IMR-90 (cell line): ENCODE results near the gene MIPEP. TPM values are rescaled to one million over a fixed set of nuclear protein-coding genes. Genes with fewer than 3 reads are reported as not detected.

Source experiments
- ATAC-seq: fragments of 200-7000 bp; cut with Tn5 transposase; 2 replicates; pipeline ENCODE4 v1.9.1; 2020; ENCODE audit warnings: low read depth, mild to moderate bottlenecking, moderate library complexity
- BruUV-seq: library from RNA; stranded (reverse); fragments of 400-500 nt; replicated peaks from 2 replicates; lab custom pipeline; 2021; lab: Mats Ljungman, UMichigan
- CTCF ChIA-PET: fragments of 300-600 bp; formaldehyde crosslinking; extraction: SDS; loops from one replicate; lab custom pipeline; 2021; ENCODE audit warnings: antibody characterized with exemption; lab: Yijun Ruan, JAX
- POLR2A ChIA-PET: fragments of 300-600 bp; sonication (Branson Sonifier 250); formaldehyde crosslinking; loops from one replicate; lab custom pipeline; 2022; ENCODE audit warnings: antibody characterized with exemption; ENCODE audit not compliant: unreplicated experiment; lab: Charles Lee
- DNase-seq: peaks from one replicate; pipeline ENCODE4 v3.0.0; 2013
- H2AFZ ChIP-seq: replicated peaks from 2 replicates; pipeline ENCODE3; 2013; ENCODE audit warnings: low read length, mild to moderate bottlenecking; ENCODE audit not compliant: poor library complexity
- H2AK5ac ChIP-seq: 2 replicates; pipeline ENCODE4 v1.6.1; 2013; ENCODE audit warnings: low read depth, low read length, inconsistent platforms
- H2AK9ac ChIP-seq: replicated peaks from 2 replicates; pipeline ENCODE3; 2013; ENCODE audit warnings: mild to moderate bottlenecking, low read depth, low read length, moderate library complexity; ENCODE audit not compliant: poor library complexity
- H2BK120ac ChIP-seq: 2 replicates; pipeline ENCODE4 v1.6.1; 2013; ENCODE audit warnings: low read depth, low read length, inconsistent platforms
- H2BK15ac ChIP-seq: 3 replicates; pipeline ENCODE4 v1.6.1; 2013; ENCODE audit warnings: low read depth, low read length, inconsistent platforms
- H2BK20ac ChIP-seq: 2 replicates; pipeline ENCODE4 v1.6.1; 2013; ENCODE audit warnings: low read depth, mild to moderate bottlenecking, inconsistent platforms, low read length, moderate library complexity
- H2BK5ac ChIP-seq: 2 replicates; pipeline ENCODE4 v1.6.1; 2013; ENCODE audit warnings: mild to moderate bottlenecking, low read depth, low read length, inconsistent platforms; ENCODE audit not compliant: poor library complexity, severe bottlenecking
- H3K14ac ChIP-seq: replicated peaks from 2 replicates; pipeline ENCODE4 v1.6.1; 2013; ENCODE audit warnings: low read depth, low read length, inconsistent platforms
- H3K18ac ChIP-seq: 2 replicates; pipeline ENCODE4 v1.6.1; 2013; ENCODE audit warnings: low read depth, low read length, control low read depth
- H3K23ac ChIP-seq: 2 replicates; pipeline ENCODE4 v1.6.1; 2013; ENCODE audit warnings: low read depth, low read length, inconsistent platforms
- H3K27ac ChIP-seq: 2 replicates; pipeline ENCODE4 v1.5.1; 2013; ENCODE audit warnings: mild to moderate bottlenecking, control low read depth, low read length; ENCODE audit not compliant: insufficient read depth
- H3K27me3 ChIP-seq: 2 replicates; pipeline ENCODE4 v1.6.1; 2013; ENCODE audit warnings: low read length; ENCODE audit not compliant: control insufficient read depth, insufficient read depth
- H3K36me3 ChIP-seq: 2 replicates; pipeline ENCODE4 v1.6.1; 2013; ENCODE audit warnings: low read length, mixed read lengths; ENCODE audit not compliant: control insufficient read depth, insufficient read depth
- H3K4ac ChIP-seq: 2 replicates; pipeline ENCODE4 v1.6.1; 2013; ENCODE audit warnings: low read depth, low read length, inconsistent platforms
- H3K4me1 ChIP-seq: 2 replicates; pipeline ENCODE4 v1.6.1; 2013; ENCODE audit warnings: low read length, mixed read lengths; ENCODE audit not compliant: control insufficient read depth, insufficient read depth
- H3K4me2 ChIP-seq: 2 replicates; pipeline ENCODE4 v1.6.1; 2013; ENCODE audit warnings: low read depth, mild to moderate bottlenecking, control low read depth, low read length, moderate library complexity
- H3K4me3 ChIP-seq: 2 replicates; pipeline ENCODE4 v1.5.1; 2013; ENCODE audit warnings: low read depth, mild to moderate bottlenecking, control low read depth, low read length, moderate library complexity; ENCODE audit not compliant: insufficient read depth
- H3K56ac ChIP-seq: 2 replicates; pipeline ENCODE4 v1.6.1; 2013; ENCODE audit warnings: low read length, inconsistent platforms; ENCODE audit not compliant: insufficient read depth; ENCODE audit errors: extremely low read depth
- H3K79me1 ChIP-seq, 2 experiments: 2 replicates each; pipeline ENCODE4 v1.6.1; 2013; ENCODE audit warnings: low read length in 2 of 2, inconsistent platforms in 1 of 2, low read depth in 1 of 2
- H3K9ac ChIP-seq: 2 replicates; pipeline ENCODE4 v1.6.1; 2013; ENCODE audit warnings: low read depth, low read length, control low read depth
- H3K9me1 ChIP-seq: 2 replicates; pipeline ENCODE4 v1.6.1; 2013; ENCODE audit warnings: low read length, inconsistent platforms; ENCODE audit not compliant: insufficient read depth
- H3K9me3 ChIP-seq: 2 replicates; pipeline ENCODE4 v1.6.1; 2013; ENCODE audit warnings: low read length; ENCODE audit not compliant: control insufficient read depth, insufficient read depth
- H4K20me1 ChIP-seq: 2 replicates; pipeline ENCODE4 v1.6.1; 2013; ENCODE audit warnings: low read length, inconsistent platforms; ENCODE audit not compliant: insufficient read depth
- H4K5ac ChIP-seq: 2 replicates; pipeline ENCODE4 v1.6.1; 2013; ENCODE audit warnings: mild to moderate bottlenecking, low read depth, low read length, control low read depth
- H4K8ac ChIP-seq, 2 experiments: 2 replicates each; pipeline ENCODE4 v1.6.1; 2013; ENCODE audit warnings: low read depth in 2 of 2, low read length in 2 of 2, control low read depth in 1 of 2, inconsistent platforms in 1 of 2
- H4K91ac ChIP-seq: 2 replicates; pipeline ENCODE4 v1.6.1; 2013; ENCODE audit warnings: low read depth, low read length, inconsistent platforms; ENCODE audit not compliant: insufficient read depth
- CEBPB ChIP-seq: IDR thresholded peaks from 2 replicates; pipeline ENCODE4 v1.6.1; 2012; ENCODE audit warnings: low read depth, low read length, improper control_type of control experiment
- CHD1 ChIP-seq: IDR thresholded peaks from 2 replicates; pipeline ENCODE4 v1.6.1; 2012; ENCODE audit warnings: low read depth, low read length, improper control_type of control experiment
- CTCF ChIP-seq: conservative IDR thresholded peaks from 2 replicates; pipeline ENCODE4 v1.5.1; 2012; ENCODE audit warnings: mild to moderate bottlenecking, low read depth, low read length, improper control_type of control experiment
- ELK1 ChIP-seq: fragments of 150-350 bp; IDR thresholded peaks from 2 replicates; pipeline ENCODE4 v1.6.1; 2016; ENCODE audit warnings: low read depth, mild to moderate bottlenecking, low read length, moderate library complexity, borderline replicate concordance
- FOS ChIP-seq: fragments of 150-350 bp; IDR thresholded peaks from 2 replicates; pipeline ENCODE4 v1.6.1; 2016; ENCODE audit warnings: low read depth, low read length
- MAFK ChIP-seq: IDR thresholded peaks from 2 replicates; pipeline ENCODE4 v1.6.1; 2012; ENCODE audit warnings: low read depth, low read length, improper control_type of control experiment
- MAZ ChIP-seq: IDR thresholded peaks from 2 replicates; pipeline ENCODE4 v1.6.1; 2012; ENCODE audit warnings: low read depth, mild to moderate bottlenecking, low read length, improper control_type of control experiment, moderate library complexity, borderline replicate concordance
- MXI1 ChIP-seq: IDR thresholded peaks from 2 replicates; pipeline ENCODE4 v1.6.1; 2012; ENCODE audit warnings: low read depth, mild to moderate bottlenecking, low read length, moderate library complexity, borderline replicate concordance
- NFE2L2 ChIP-seq: fragments of 150-350 bp; IDR thresholded peaks from 2 replicates; pipeline ENCODE4 v1.6.1; 2016; ENCODE audit warnings: low read depth, mild to moderate bottlenecking, low read length
- POLR2A ChIP-seq: IDR thresholded peaks from 2 replicates; pipeline ENCODE4 v1.6.1; 2012; ENCODE audit warnings: mild to moderate bottlenecking, low read depth, low read length
- RAD21 ChIP-seq: IDR thresholded peaks from 2 replicates; pipeline ENCODE4 v1.6.1; 2012; ENCODE audit warnings: low read length, improper control_type of control experiment
- RFX5 ChIP-seq: IDR thresholded peaks from 2 replicates; pipeline ENCODE4 v1.8.0; 2012; ENCODE audit warnings: low read depth, mild to moderate bottlenecking, low read length, moderate library complexity
- USF2 ChIP-seq: fragments of 150-350 bp; IDR thresholded peaks from 2 replicates; pipeline ENCODE4 v1.6.1; 2017; ENCODE audit warnings: mild to moderate bottlenecking, antibody characterized with exemption, low read length, low read depth
- WGBS, 2 experiments: methylation state at CpG; one replicate each; pipeline versions ENCODE4 v1.1.5 to v1.1.7; 2013; ENCODE audit warnings: missing lambda C conversion rate in 2 of 2; ENCODE audit not compliant: insufficient read length in 1 of 2; ENCODE audit errors: extremely low coverage in 2 of 2; 5-methylcytosine and 5-hydroxymethylcytosine counted together
- dilution Hi-C: fragments of 300-500 bp; cut with HindIII; formaldehyde crosslinking; loops from one replicate; pipeline ENCODE4 v1.14.3; 2018; ENCODE audit warnings: low sequenced_read_pairs; ENCODE audit not compliant: unreplicated experiment
- in situ Hi-C: fragments of 300-500 bp; cut with MboI; formaldehyde crosslinking; loops from 3 replicates; pipeline ENCODE4 v1.14.3; 2019; ENCODE audit warnings: low sequenced_read_pairs, inconsistent platforms, mixed read lengths
- intact Hi-C: fragments of 100-400 bp; cut with micrococcal nuclease; formaldehyde crosslinking; loops from 2 replicates; pipeline ENCODE4 v1.10.0; 2022
- polyA plus RNA-seq, 3 experiments: library from polyadenylated mRNA; depleted of rRNA; stranded (reverse); fragments of >200 nt; gene quantifications; 2 replicates each; pipeline ENCODE4 v1.2.3, GENCODE V29; 2012; ENCODE audit warnings: low replicate concordance in 1 of 3
- total RNA-seq: library from RNA; depleted of rRNA; stranded (reverse); fragments of >200 nt; gene quantifications from 2 replicates; pipeline ENCODE4 v1.2.3, GENCODE V29; 2012

Gene MIPEP
- total and polyA plus RNA-seq, 2 of the 4 experiments (the other 2 are of a cell fraction) = 15.0 to 21.5 TPM

GRCh38 chr13:23899555-23899954 is 10.4 kb upstream of the MIPEP start (continued):
- TF ChIP-seq MAZ = no peak

- Histone ChIP-seq H4K20me1 (no peaks in the 10 kb centered on the region), H3K79me1 (no peaks in the 10 kb centered on the region), H4K8ac (peak overlapping the region; percentile 9 to 98), H3K9ac (no peak overlapping the region), H4K91ac (peak overlapping the region; percentile 97), H3K9me1 (peaks cover 12% of the 10 kb centered on the region), H3K9me3 (no peaks in the 10 kb centered on the region; the same call in 1 of the 2 replicates), H2BK5ac (peak overlapping the region; percentile 89), H3K27ac (peak overlapping the region; percentile 74), H3K14ac (peak overlapping the region; percentile 97), H3K4ac (peak overlapping the region; percentile 98), H3K56ac (peak overlapping the region; percentile 92), H3K23ac (peak overlapping the region; percentile 95), H3K4me3 (no peak overlapping the region), H2AK5ac (peak overlapping the region; percentile 70; the same call in 1 of the 2 replicates), H2AK9ac (peak overlapping the region; percentile 80), H3K4me1 (peaks cover 14% of the 10 kb centered on the region), H3K27me3 (no peaks in the 10 kb centered on the region), H3K4me2 (no peak overlapping the region), H2AFZ (peak overlapping the region; percentile 87), H4K5ac (peak overlapping the region; percentile 54), H2BK15ac (peak overlapping the region; percentile 90), H3K18ac (peak overlapping the region; percentile 52), H2BK20ac (peak overlapping the region; percentile 99), H3K36me3 (no peaks in the 10 kb centered on the region), H2BK120ac (peak overlapping the region; percentile 99)
- DNase-seq (peak; percentile 98), ATAC-seq (peak; percentile 84)
- in situ Hi-C loops = loop anchor here (25.0 kb wide), 1 partner anchor 536 kb away; no protein-coding TSS in a partner anchor
- POLR2A ChIA-PET = interaction anchor here (0.7 kb wide), 1 partner anchor 363 kb away, joined by 11 read pairs; no protein-coding TSS in a partner anchor
- dilution Hi-C loops = no loop called here
- intact Hi-C loops = loop anchor here (2.0 to 5.0 kb wide), 2 partner anchors 431 to 521 kb away; no protein-coding TSS in a partner anchor
- BruUV-seq = no TSS peak
- WGBS, 2 experiments = no CpG with 5 or more reads among the region's 8 CpGs
- CTCF ChIA-PET = interaction anchor here (0.6 to 1.5 kb wide), 4 partner anchors 12 to 545 kb away, joined by 3 to 7 read pairs (median 5); no protein-coding TSS in a partner anchor
- TF ChIP-seq CHD1 = no peak
- TF ChIP-seq MXI1 = peak; percentile 93
- TF ChIP-seq RAD21 = no peak
- TF ChIP-seq FOS = peak; percentile 79
- no peak for TF ChIP-seq RFX5
- TF ChIP-seq NFE2L2 = peak; percentile 57; the same call in 1 of the 2 replicates
- TF ChIP-seq USF2 = peak; percentile 29; the same call in 1 of the 2 replicates
- TF ChIP-seq ELK1 = no peak
- peak; percentile 86 for TF ChIP-seq MAFK
- TF ChIP-seq CTCF = no peak
- TF ChIP-seq CEBPB = peak; percentile 43; the same call in 1 of the 2 replicates
- TF ChIP-seq POLR2A = no peak
These were observed 8.9 kb upstream of the MIPEP start for GRCh38 chr13:23898101-23898500.
